Ovary (tissue), 3 donors: ENCODE results near the gene C10orf88.

ENCODE experiments used
- POLR2A ChIP-seq: fragments of 450-650 bp; IDR thresholded peaks from one replicate; pipeline ENCODE4 v1.6.1; 2017; ENCODE audit warnings: antibody characterized with exemption, mild to moderate bottlenecking, moderate library complexity
- TF ChIP-seq, protein P1 (sequence below), 3 donors: fragments of 450-650 bp in 2 of 3; fragments of 200-600 bp in 1 of 3; IDR thresholded peaks; one replicate each; pipeline versions ENCODE4 v1.5.1 to v1.8.0; 2016 to 2022; ENCODE audit warnings: antibody characterized with exemption in 3 of 3, mild to moderate bottlenecking in 1 of 3
- donor health status: DM: no; HTN: no; CAD: no.

DNA sequence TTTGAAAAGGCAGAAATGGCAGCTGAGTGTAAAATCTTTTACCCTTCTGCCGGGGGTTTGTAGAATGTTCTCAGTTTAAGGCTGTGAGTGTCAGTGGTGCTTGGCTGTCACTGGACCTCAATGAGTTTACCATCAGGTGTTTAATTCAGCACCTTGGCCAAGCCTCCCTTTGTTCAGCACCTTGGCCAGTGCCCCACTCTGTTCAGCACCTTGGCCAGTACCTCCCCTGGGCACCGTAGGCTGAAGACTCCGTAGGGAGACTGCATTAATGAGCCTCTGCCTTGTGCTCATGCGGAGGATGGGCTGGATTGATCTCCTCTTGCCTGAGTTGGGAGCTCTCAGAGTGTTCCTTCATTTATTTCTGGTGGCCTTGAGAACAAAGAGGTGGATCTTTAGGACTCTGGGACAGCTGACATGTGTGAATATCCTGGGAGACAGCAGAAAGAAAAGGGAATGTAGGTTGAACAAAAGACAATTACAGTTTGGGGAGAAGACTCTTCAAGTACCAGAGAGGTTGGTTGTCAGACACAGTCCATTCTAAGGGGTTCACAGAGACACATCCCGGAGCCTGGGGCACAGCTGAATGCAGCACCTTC lies 42.0 kb downstream of the C10orf88 start:
- TF ChIP-seq, protein P1, sequence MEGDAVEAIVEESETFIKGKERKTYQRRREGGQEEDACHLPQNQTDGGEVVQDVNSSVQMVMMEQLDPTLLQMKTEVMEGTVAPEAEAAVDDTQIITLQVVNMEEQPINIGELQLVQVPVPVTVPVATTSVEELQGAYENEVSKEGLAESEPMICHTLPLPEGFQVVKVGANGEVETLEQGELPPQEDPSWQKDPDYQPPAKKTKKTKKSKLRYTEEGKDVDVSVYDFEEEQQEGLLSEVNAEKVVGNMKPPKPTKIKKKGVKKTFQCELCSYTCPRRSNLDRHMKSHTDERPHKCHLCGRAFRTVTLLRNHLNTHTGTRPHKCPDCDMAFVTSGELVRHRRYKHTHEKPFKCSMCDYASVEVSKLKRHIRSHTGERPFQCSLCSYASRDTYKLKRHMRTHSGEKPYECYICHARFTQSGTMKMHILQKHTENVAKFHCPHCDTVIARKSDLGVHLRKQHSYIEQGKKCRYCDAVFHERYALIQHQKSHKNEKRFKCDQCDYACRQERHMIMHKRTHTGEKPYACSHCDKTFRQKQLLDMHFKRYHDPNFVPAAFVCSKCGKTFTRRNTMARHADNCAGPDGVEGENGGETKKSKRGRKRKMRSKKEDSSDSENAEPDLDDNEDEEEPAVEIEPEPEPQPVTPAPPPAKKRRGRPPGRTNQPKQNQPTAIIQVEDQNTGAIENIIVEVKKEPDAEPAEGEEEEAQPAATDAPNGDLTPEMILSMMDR (IDR thresholded peaks at IDR 0.05): no peak
- TF ChIP-seq POLR2A: no peak
